PC-9 (cell line): ENCODE data around the gene SIGLEC11. TPM values are rescaled to one million over a fixed set of nuclear protein-coding genes. Genes with fewer than 3 reads are reported as not detected.
A peak's percentile ranks its signal among the peaks of the same experiment; 100 is the strongest.
"Not testable (repeated sequence)": the region's sequence is repeated elsewhere in the genome, so short reads cannot be mapped to it uniquely, and the experiment has no call there.

Experiments
- BruUV-seq: library from RNA; stranded (reverse); fragments of 400-500 nt; replicated peaks from 2 replicates; lab custom pipeline; 2021; lab: Mats Ljungman, UMichigan
- CTCF ChIA-PET: fragments of 300-600 bp; sonication (Branson Sonifier 250); formaldehyde crosslinking; loops from one replicate; lab custom pipeline; 2022; ENCODE audit warnings: antibody characterized with exemption; lab: Charles Lee
- POLR2A ChIA-PET: fragments of 300-600 bp; sonication (Branson Sonifier 250); formaldehyde crosslinking; loops from one replicate; lab custom pipeline; 2022; ENCODE audit warnings: antibody characterized with exemption; ENCODE audit not compliant: unreplicated experiment; lab: Charles Lee
- DNase-seq, 2 experiments: peaks; one replicate each; pipeline versions ENCODE4 v3.0.0 to v3.0.0-alpha.2; 2015 to 2022; ENCODE audit warnings: mixed read lengths in 1 of 2
- H2AFZ ChIP-seq: fragments of 200-600 bp; sonication (generic); 2 replicates; pipeline ENCODE4 v1.8.1; 2017; ENCODE audit warnings: antibody characterized with exemption
- H3F3A ChIP-seq: fragments of 200-600 bp; sonication (generic); 2 replicates; pipeline ENCODE4 v1.8.1; 2017; ENCODE audit warnings: antibody characterized with exemption, mild to moderate bottlenecking, low read depth; ENCODE audit not compliant: insufficient read depth
- H3K27ac ChIP-seq: fragments of 200-600 bp; sonication (generic); 2 replicates; pipeline ENCODE4 v1.6.1; 2016; ENCODE audit warnings: mixed run types
- H3K27me3 ChIP-seq: fragments of 200-600 bp; sonication (generic); 2 replicates; pipeline ENCODE4 v1.6.1; 2016; ENCODE audit warnings: low read depth, mixed run types; ENCODE audit not compliant: insufficient read depth
- H3K36me3 ChIP-seq: fragments of 200-600 bp; sonication (generic); 2 replicates; pipeline ENCODE4 v1.6.1; 2016; ENCODE audit warnings: low read depth, mixed run types
- H3K4me1 ChIP-seq: fragments of 200-600 bp; sonication (generic); replicated peaks from 2 replicates; pipeline ENCODE4 v1.6.1; 2016; ENCODE audit warnings: mixed run types; ENCODE audit not compliant: insufficient read depth
- H3K4me2 ChIP-seq: fragments of 200-600 bp; sonication (generic); 2 replicates; pipeline ENCODE4 v1.6.1; 2017; ENCODE audit warnings: mixed run types
- H3K4me3 ChIP-seq: fragments of 200-600 bp; sonication (generic); 2 replicates; pipeline ENCODE4 v1.6.1; 2016; ENCODE audit warnings: mixed run types
- H3K79me2 ChIP-seq: fragments of 200-600 bp; sonication (generic); 2 replicates; pipeline ENCODE4 v1.6.1; 2017; ENCODE audit warnings: low read depth, mixed run types
- H3K9me2 ChIP-seq: fragments of 200-600 bp; sonication (generic); 2 replicates; pipeline ENCODE4 v1.8.1; 2017; ENCODE audit warnings: mild to moderate bottlenecking; ENCODE audit not compliant: insufficient read depth
- H3K9me3 ChIP-seq: fragments of 200-600 bp; sonication (generic); 2 replicates; pipeline ENCODE4 v1.8.1; 2016; ENCODE audit warnings: low read depth; ENCODE audit not compliant: insufficient read depth
- H4K20me1 ChIP-seq: fragments of 200-600 bp; sonication (generic); 2 replicates; pipeline ENCODE4 v1.8.1; 2017; ENCODE audit not compliant: insufficient read depth
- CTCF ChIP-seq: fragments of 200-600 bp; sonication (generic); conservative IDR thresholded peaks from 2 replicates; pipeline ENCODE4 v1.6.1; 2017; ENCODE audit warnings: mixed run types, antibody characterized with exemption, mild to moderate bottlenecking, moderate library complexity
- EZH2 ChIP-seq: fragments of 200-600 bp; sonication (generic); IDR thresholded peaks from 2 replicates; pipeline ENCODE4 v1.8.0; 2017; ENCODE audit warnings: antibody characterized with exemption, low read depth
- intact Hi-C: fragments of 100-400 bp; cut with micrococcal nuclease; formaldehyde crosslinking; loops from one replicate; pipeline ENCODE4 v1.10.0; 2022; ENCODE audit not compliant: unreplicated experiment
- total RNA-seq: library from RNA; stranded (reverse); gene quantifications from 2 replicates; pipeline ENCODE4 v1.2.3, GENCODE V29; 2021

Gene SIGLEC11
- total RNA-seq, 1 experiment from 2014 or later, result not detected

GRCh38 chr19:49972841-49973240 lies 11.9 kb upstream of the SIGLEC11 start:
- Histone ChIP-seq H3K4me3 (no peak overlapping the region), H3K27me3 (peaks cover 34% of the 10 kb centered on the region), H2AFZ (no peak overlapping the region), H3K27ac (no peak overlapping the region), H3F3A (no peaks in the 10 kb centered on the region), H4K20me1 (no peaks in the 10 kb centered on the region; the same call in 1 of the 2 replicates), H3K79me2 (no peaks in the 10 kb centered on the region), H3K9me2 (no peaks in the 10 kb centered on the region), H3K4me2 (no peak overlapping the region), H3K9me3 (no peaks in the 10 kb centered on the region), H3K36me3 (no peaks in the 10 kb centered on the region), H3K4me1 (no peaks in the 10 kb centered on the region)
- ChIA-PET POLR2A (no interaction called here), CTCF (no interaction called here)
- BruUV-seq, result no TSS peak
- intact Hi-C loops, result no loop called here
- DNase-seq, result no peak
- no peak for TF ChIP-seq EZH2
- TF ChIP-seq CTCF, result no peak

GRCh38 chr19:49971991-49972411 lies 11.0 kb upstream of the SIGLEC11 start:
- no TSS peak for BruUV-seq
- H3F3A ChIP-seq, result no peaks in the 10 kb centered on the region
- DNase-seq, result no peak
- H3K4me1 ChIP-seq, result no peaks in the 10 kb centered on the region
- no peak for TF ChIP-seq EZH2
- TF ChIP-seq CTCF, result no peak
- H3K79me2 ChIP-seq, result no peaks in the 10 kb centered on the region
- H2AFZ ChIP-seq, result no peak overlapping the region
- no peaks in the 10 kb centered on the region for H3K36me3 ChIP-seq
- intact Hi-C loops, result no loop called here
- no peaks in the 10 kb centered on the region for H3K9me2 ChIP-seq
- H3K4me2 ChIP-seq, result no peak overlapping the region
- H4K20me1 ChIP-seq, result no peaks in the 10 kb centered on the region; the same call in 1 of the 2 replicates
- H3K9me3 ChIP-seq, result no peaks in the 10 kb centered on the region
- H3K4me3 ChIP-seq, result no peak overlapping the region
- no peak overlapping the region for H3K27ac ChIP-seq
- POLR2A ChIA-PET, result no interaction called here
- H3K27me3 ChIP-seq, result peaks cover 34% of the 10 kb centered on the region
- CTCF ChIA-PET, result no interaction called here

GRCh38 chr19:49969355-49969754 lies 8.4 kb upstream of the SIGLEC11 start:
- intact Hi-C loops, H3K4me3 ChIP-seq, H3K9me2 ChIP-seq, H3F3A ChIP-seq, BruUV-seq, DNase-seq, H4K20me1 ChIP-seq, H3K27ac ChIP-seq, POLR2A ChIA-PET, H3K79me2 ChIP-seq, H3K4me2 ChIP-seq, CTCF ChIA-PET, H3K36me3 ChIP-seq, H3K4me1 ChIP-seq, H3K9me3 ChIP-seq, H2AFZ ChIP-seq: not testable (repeated sequence)
- H3K27me3 ChIP-seq, result peaks cover 37% of the 10 kb centered on the region

- no peaks in the 10 kb centered on the region for H3K79me2 ChIP-seq
- no peak overlapping the region for H3K4me3 ChIP-seq
- BruUV-seq, result no TSS peak
- no peak overlapping the region for H3K27ac ChIP-seq
- no peak overlapping the region for H2AFZ ChIP-seq
- peak in 1 of 2 experiments; percentile 46 for DNase-seq
- H3K9me3 ChIP-seq, result no peaks in the 10 kb centered on the region
- peaks cover 39% of the 10 kb centered on the region for H3K27me3 ChIP-seq
- no peaks in the 10 kb centered on the region for H3K9me2 ChIP-seq
- ChIA-PET POLR2A (no interaction called here), CTCF (no interaction called here)
- H3K36me3 ChIP-seq, result no peaks in the 10 kb centered on the region
- TF ChIP-seq CTCF, result no peak
- no peak for TF ChIP-seq EZH2
- intact Hi-C loops, result no loop called here
- no peaks in the 10 kb centered on the region for H3K4me1 ChIP-seq
- H3K4me2 ChIP-seq, result no peak overlapping the region
- H3F3A ChIP-seq, result no peaks in the 10 kb centered on the region
- H4K20me1 ChIP-seq, result no peaks in the 10 kb centered on the region
These were observed 7.4 kb upstream of the SIGLEC11 start for GRCh38 chr19:49968279-49968922.

GRCh38 chr19:49959892-49960291 lies 1.1 kb downstream of the SIGLEC11 start:
- H3K27ac ChIP-seq, H3K79me2 ChIP-seq, H3K9me3 ChIP-seq, H3F3A ChIP-seq, H3K4me2 ChIP-seq, CTCF ChIA-PET, H3K9me2 ChIP-seq, DNase-seq, H4K20me1 ChIP-seq, H2AFZ ChIP-seq, POLR2A ChIA-PET, intact Hi-C loops, H3K4me3 ChIP-seq, H3K36me3 ChIP-seq, BruUV-seq: not testable (repeated sequence)
- peaks cover 13% of the 10 kb centered on the region for H3K4me1 ChIP-seq
- H3K27me3 ChIP-seq, result peaks cover 27% of the 10 kb centered on the region
